ENCODE data around the gene GP9.

GP9 gene

GRCh38 chr3:129101370-129102138 lies 41.0 kb downstream of the GP9 start:
- no peak overlapping the region for H3K4me3 ChIP-seq (ENCODE audit: control insufficient read depth, low read depth, low read length)
- TF ChIP-seq CTCF (conservative IDR thresholded peaks at IDR 0.05; ENCODE audit: control insufficient read depth, insufficient read depth, low read depth, low read length), result no peak
- no peak for DNase-seq (ENCODE audit: low read depth)

- no peak overlapping the region for H3K4me3 ChIP-seq (ENCODE audit: control insufficient read depth, low read depth, low read length)
- TF ChIP-seq CTCF (conservative IDR thresholded peaks at IDR 0.05; ENCODE audit: control insufficient read depth, insufficient read depth, low read depth, low read length), result no peak
Measured at GRCh38 chr3:129103296-129103695, 42.7 kb downstream of the GP9 start.

GRCh38 chr3:129104051-129104450 lies 43.5 kb downstream of the GP9 start:
- no peak overlapping the region for H3K4me3 ChIP-seq (ENCODE audit: control insufficient read depth, low read depth, low read length)
- TF ChIP-seq CTCF (conservative IDR thresholded peaks at IDR 0.05; ENCODE audit: control insufficient read depth, insufficient read depth, low read depth, low read length), result no peak
- no peak for DNase-seq (ENCODE audit: low read depth)

More at GRCh38 chr3:129103296-129103695, 42.7 kb downstream of the GP9 start:
- no peak for DNase-seq (ENCODE audit: low read depth)

GRCh38 chr3:129104498-129105079 lies 44.0 kb downstream of the GP9 start:
- no peak for DNase-seq (ENCODE audit: low read depth)
- no peak for TF ChIP-seq CTCF (conservative IDR thresholded peaks at IDR 0.05; ENCODE audit: control insufficient read depth, insufficient read depth, low read depth, low read length)
- H3K4me3 ChIP-seq (ENCODE audit: control insufficient read depth, low read depth, low read length), result no peak overlapping the region

- DNase-seq (ENCODE audit: low read depth), result no peak
- no peak for TF ChIP-seq CTCF (conservative IDR thresholded peaks at IDR 0.05; ENCODE audit: control insufficient read depth, insufficient read depth, low read depth, low read length)
- H3K4me3 ChIP-seq (ENCODE audit: control insufficient read depth, low read depth, low read length), result no peak overlapping the region
Measured at GRCh38 chr3:129105862-129106261, 45.3 kb downstream of the GP9 start.

GRCh38 chr3:129106320-129106719 lies 45.7 kb downstream of the GP9 start:
- no peak for DNase-seq (ENCODE audit: low read depth)
- H3K4me3 ChIP-seq (ENCODE audit: control insufficient read depth, low read depth, low read length), result no peak overlapping the region
- TF ChIP-seq CTCF (conservative IDR thresholded peaks at IDR 0.05; ENCODE audit: control insufficient read depth, insufficient read depth, low read depth, low read length), result no peak
